Right lobe of liver (tissue), 6 donors: Measurements from ENCODE around the gene TSSK3. TPM values are rescaled to one million over a fixed set of nuclear protein-coding genes. Genes with fewer than 3 reads are reported as not detected.

ENCODE experiments used
- ATAC-seq, 4 donors: fragments of 200-7000 bp; cut with Tn5 transposase; one replicate each; pipeline ENCODE4 v1.9.1; 2020; ENCODE audit warnings: mild to moderate bottlenecking in 4 of 4, moderate library complexity in 4 of 4
- DNase-seq, 3 donors: peaks; one replicate each; pipeline ENCODE4 v3.0.0-alpha.2; 2020
- H3K27ac ChIP-seq, 3 donors: fragments of 200-600 bp; one replicate each; pipeline ENCODE4 v1.8.0; 2022
- H3K27me3 ChIP-seq, 2 donors: fragments of 200-600 bp; one replicate each; pipeline ENCODE4 v1.8.0; 2022
- H3K36me3 ChIP-seq, 4 donors: fragments of 200-600 bp; sonication (generic) in 1 of 4; one replicate each; pipeline versions ENCODE4 v1.5.1 to v1.8.0; 2017 to 2022; ENCODE audit warnings: control low read depth in 1 of 4
- H3K4me1 ChIP-seq, 4 donors: fragments of 200-600 bp; sonication (generic) in 1 of 4; one replicate each; pipeline versions ENCODE4 v1.5.1 to v1.8.0; 2017 to 2022; ENCODE audit warnings: control low read depth in 1 of 4
- H3K4me3 ChIP-seq, 3 donors: fragments of 200-600 bp; one replicate each; pipeline ENCODE4 v1.8.0; 2022
- H3K9me3 ChIP-seq, 4 donors: fragments of 200-600 bp; sonication (generic) in 1 of 4; one replicate each; pipeline versions ENCODE4 v1.5.1 to v1.8.0; 2017 to 2022; ENCODE audit warnings: control low read depth in 1 of 4
- CTCF ChIP-seq, 4 donors: fragments of 200-600 bp in 3 of 4; fragments of 450-650 bp in 1 of 4; IDR thresholded peaks; one replicate each; pipeline versions ENCODE4 v1.5.1 to v1.8.0; 2016 to 2022; ENCODE audit warnings: antibody characterized with exemption in 4 of 4, mild to moderate bottlenecking in 2 of 4
- POLR2A ChIP-seq: fragments of 450-650 bp; IDR thresholded peaks from one replicate; pipeline ENCODE4 v1.6.1; 2017; ENCODE audit warnings: antibody characterized with exemption, mild to moderate bottlenecking
- WGBS: methylation state at CpG from one replicate; pipeline ENCODE4 v1.1.6; 2018; ENCODE audit warnings: low coverage, low lambda C conversion rate; ENCODE audit not compliant: insufficient coverage; ENCODE audit errors: missing lambda C conversion rate; 5-methylcytosine and 5-hydroxymethylcytosine counted together
- intact Hi-C, 2 donors: fragments of 100-400 bp; cut with DNase I; formaldehyde crosslinking; loops; one replicate each; pipeline versions ENCODE4 v1.11.2 to v1.14.1; 2022
- total RNA-seq, 6 experiments: library from RNA; depleted of rRNA in 2 of 6; stranded (reverse); fragments of >200 nt in 2 of 6; fragmentation: NEBNext Ultra II Directional in 3 of 6; extraction: Animal tissue kit (Norgen Biotek cat#: 25700) in 3 of 6; gene quantifications; one replicate each; pipeline versions ENCODE4 v1.1.0 to v1.2.4, GENCODE V29; 2016 to 2023
- donor health status: DM: no; HTN: yes; CAD: no.
- donor health status: DM: no; HTN: no; CAD: no.
- donor health status: DM: no; HTN: no; CAD: no.
- donor health status: DM: no; HTN: yes; CAD: no.
- donor health status: DM: no; HTN: yes; CAD: no.

The TSSK3 gene
- total RNA-seq, 6 experiments from 2014 or later: 0.49 to 1.6 (median 0.85) TPM

- no peak for DNase-seq
Observed at GRCh38 chr1:32358435-32358834, 3.9 kb upstream of the TSSK3 start.

GRCh38 chr1:32361308-32361673 lies 1.0 kb upstream of the TSSK3 start:
- DNase-seq: no peak

More at GRCh38 chr1:32358435-32358834, 3.9 kb upstream of the TSSK3 start:
- no peak for TF ChIP-seq CTCF (IDR thresholded peaks at IDR 0.05)
- TF ChIP-seq POLR2A: no peak
- H3K4me3 ChIP-seq: no peak overlapping the region
- H3K27ac ChIP-seq: no peak overlapping the region
- no peaks in the 10 kb centered on the region for H3K27me3 ChIP-seq
- 19% methylated on average over 3 of the region's 3 CpGs for WGBS
- intact Hi-C loops: no loop called here
- peaks cover 0 to 24% (median 6%) of the 10 kb centered on the region in 4 donors for H3K4me1 ChIP-seq
- peaks cover 0 to under 1% (median 0%) of the 10 kb centered on the region in 4 donors for H3K36me3 ChIP-seq
- peak in 1 of 4 donors; percentile 10 for ATAC-seq
- no peaks in the 10 kb centered on the region for H3K9me3 ChIP-seq

GRCh38 chr1:32361674-32362473 lies 465 bp upstream of the TSSK3 start:
- peaks cover 0 to 24% (median 6%) of the 10 kb centered on the region in 4 donors for H3K4me1 ChIP-seq
- peak; percentile 66 to 72 (median 71) for ATAC-seq
- TF ChIP-seq CTCF (IDR thresholded peaks at IDR 0.05) (peak; percentile 20 to 42 (median 34)), POLR2A (no peak)
- intact Hi-C loops: loop anchor here in 1 of 2 donors (10.0 kb wide), 1 partner anchor 147 kb away; no protein-coding TSS in a partner anchor
- H3K27ac ChIP-seq: peak overlapping the region; percentile 13 to 37 (median 29)
- peak overlapping the region; percentile 17 to 43 (median 36) for H3K4me3 ChIP-seq
- peak; percentile 67 to 79 (median 67) for DNase-seq
- H3K36me3 ChIP-seq: peaks cover 0 to 24% (median 4%) of the 10 kb centered on the region in 4 donors
- H3K9me3 ChIP-seq: no peaks in the 10 kb centered on the region
- WGBS: 0% methylated on average over 2 of the region's 91 CpGs
- no peaks in the 10 kb centered on the region for H3K27me3 ChIP-seq

More at GRCh38 chr1:32361308-32361673, 1.0 kb upstream of the TSSK3 start:
- Histone ChIP-seq H3K4me1 (peaks cover 0 to 24% (median 6%) of the 10 kb centered on the region in 4 donors), H3K9me3 (no peaks in the 10 kb centered on the region), H3K4me3 (peak overlapping the region; percentile 17 to 43 (median 36)), H3K27me3 (no peaks in the 10 kb centered on the region), H3K27ac (no peak overlapping the region), H3K36me3 (peaks cover 0 to 19% (median 1%) of the 10 kb centered on the region in 4 donors)
- intact Hi-C loops: loop anchor here in 1 of 2 donors (10.0 kb wide), 1 partner anchor 146 kb away; no protein-coding TSS in a partner anchor
- TF ChIP-seq POLR2A: no peak
- no peak for TF ChIP-seq CTCF (IDR thresholded peaks at IDR 0.05)
- no CpG with 5 or more reads among the region's 35 CpGs for WGBS
- no peak for ATAC-seq

- Histone ChIP-seq H3K27me3 (no peaks in the 10 kb centered on the region), H3K4me3 (no peak overlapping the region), H3K9me3 (no peaks in the 10 kb centered on the region), H3K36me3 (peaks cover 0 to 43% (median 10%) of the 10 kb centered on the region in 4 donors), H3K4me1 (peaks cover 0 to 13% (median 6%) of the 10 kb centered on the region in 4 donors), H3K27ac (no peak overlapping the region)
- peak; percentile 61 to 73 (median 72) for ATAC-seq
- DNase-seq: peak; percentile 75 to 84 (median 82)
- 35% methylated on average over 4 of the region's 12 CpGs for WGBS
- TF ChIP-seq POLR2A (no peak), CTCF (IDR thresholded peaks at IDR 0.05) (peak in 2 of 4 donors; percentile 30 to 39)
- intact Hi-C loops: loop anchor here in 1 of 2 donors (10.0 kb wide), 1 partner anchor 149 kb away; no protein-coding TSS in a partner anchor
Observed at GRCh38 chr1:32363713-32364112, 1.4 kb downstream of the TSSK3 start.
